GM10266 (cell line): Measurements from ENCODE around the gene WDR44.

ENCODE experiments used
- DNase-seq: peaks from one replicate; pipeline ENCODE4 v3.0.0; 2012; ENCODE audit errors: extremely low spot score
- TF ChIP-seq, protein P1 (sequence below): IDR thresholded peaks from 2 replicates; pipeline ENCODE4 v1.5.1; 2012; ENCODE audit warnings: mild to moderate bottlenecking, low read depth; ENCODE audit not compliant: control insufficient read depth, insufficient read depth; ENCODE audit errors: missing control alignments

The WDR44 gene

DNA sequence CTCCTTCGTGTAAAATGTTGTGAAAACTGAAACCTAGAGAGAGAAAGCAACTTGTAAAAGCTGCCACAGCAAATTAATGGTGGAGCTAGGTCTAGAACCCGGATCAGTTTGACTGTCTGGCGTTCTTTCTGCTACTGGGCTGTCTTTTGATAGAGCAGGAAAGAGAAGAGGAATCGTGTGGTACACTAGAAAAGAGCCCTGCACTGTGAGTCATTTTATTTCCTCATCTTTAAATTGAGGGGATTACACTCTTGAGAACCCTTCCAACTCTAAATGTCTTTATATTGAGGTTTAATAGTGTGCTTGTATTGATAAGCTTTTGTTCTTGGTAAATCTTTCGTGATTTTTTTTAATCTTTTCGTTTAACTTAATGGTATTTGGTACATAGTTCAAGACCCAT is 4.3 kb downstream of the WDR44 start:
- TF ChIP-seq, protein P1, sequence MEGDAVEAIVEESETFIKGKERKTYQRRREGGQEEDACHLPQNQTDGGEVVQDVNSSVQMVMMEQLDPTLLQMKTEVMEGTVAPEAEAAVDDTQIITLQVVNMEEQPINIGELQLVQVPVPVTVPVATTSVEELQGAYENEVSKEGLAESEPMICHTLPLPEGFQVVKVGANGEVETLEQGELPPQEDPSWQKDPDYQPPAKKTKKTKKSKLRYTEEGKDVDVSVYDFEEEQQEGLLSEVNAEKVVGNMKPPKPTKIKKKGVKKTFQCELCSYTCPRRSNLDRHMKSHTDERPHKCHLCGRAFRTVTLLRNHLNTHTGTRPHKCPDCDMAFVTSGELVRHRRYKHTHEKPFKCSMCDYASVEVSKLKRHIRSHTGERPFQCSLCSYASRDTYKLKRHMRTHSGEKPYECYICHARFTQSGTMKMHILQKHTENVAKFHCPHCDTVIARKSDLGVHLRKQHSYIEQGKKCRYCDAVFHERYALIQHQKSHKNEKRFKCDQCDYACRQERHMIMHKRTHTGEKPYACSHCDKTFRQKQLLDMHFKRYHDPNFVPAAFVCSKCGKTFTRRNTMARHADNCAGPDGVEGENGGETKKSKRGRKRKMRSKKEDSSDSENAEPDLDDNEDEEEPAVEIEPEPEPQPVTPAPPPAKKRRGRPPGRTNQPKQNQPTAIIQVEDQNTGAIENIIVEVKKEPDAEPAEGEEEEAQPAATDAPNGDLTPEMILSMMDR, result no peak
- no peak for DNase-seq

DNA sequence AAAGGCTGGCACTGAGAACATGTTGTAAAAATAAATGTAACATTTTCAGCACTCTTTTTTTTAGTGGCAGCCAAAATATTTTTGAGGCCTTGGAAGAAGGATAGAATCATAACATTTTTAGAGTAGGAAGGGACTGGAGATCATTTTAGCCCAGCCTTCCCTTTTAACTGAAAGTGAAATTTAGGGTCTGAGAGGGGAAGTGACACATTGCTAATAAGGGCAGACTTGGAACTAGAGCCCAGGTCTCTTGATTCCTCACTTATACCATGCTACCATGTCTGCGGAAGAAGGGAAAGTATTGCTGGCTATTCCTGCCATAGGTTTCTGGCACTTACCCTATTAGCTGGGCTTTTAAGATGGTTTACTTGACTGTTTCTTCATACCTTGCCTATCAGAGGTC is 4.8 kb downstream of the WDR44 start:
- TF ChIP-seq, protein P1, result no peak
- DNase-seq, result no peak

DNA sequence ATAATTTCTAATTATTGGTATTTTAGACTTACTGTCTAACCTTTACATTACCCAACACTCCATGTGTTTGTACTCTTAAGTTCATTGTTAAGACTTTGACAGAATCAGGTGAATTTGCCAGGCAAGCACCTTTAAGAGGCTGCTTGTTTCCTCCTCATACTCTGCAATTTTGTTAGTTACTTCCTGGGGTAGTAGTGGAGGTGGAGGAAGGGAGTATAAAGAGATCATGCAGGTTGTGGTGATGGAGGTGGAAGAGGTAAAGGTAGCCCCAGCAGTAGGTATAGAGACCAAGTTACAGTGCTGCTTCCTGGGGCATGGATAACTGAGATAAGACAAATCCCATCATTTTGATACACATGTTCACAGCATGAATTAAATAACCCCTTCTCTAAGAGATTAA is 6.7 kb downstream of the WDR44 start:
- TF ChIP-seq, protein P1, result no peak
- DNase-seq, result no peak

DNA sequence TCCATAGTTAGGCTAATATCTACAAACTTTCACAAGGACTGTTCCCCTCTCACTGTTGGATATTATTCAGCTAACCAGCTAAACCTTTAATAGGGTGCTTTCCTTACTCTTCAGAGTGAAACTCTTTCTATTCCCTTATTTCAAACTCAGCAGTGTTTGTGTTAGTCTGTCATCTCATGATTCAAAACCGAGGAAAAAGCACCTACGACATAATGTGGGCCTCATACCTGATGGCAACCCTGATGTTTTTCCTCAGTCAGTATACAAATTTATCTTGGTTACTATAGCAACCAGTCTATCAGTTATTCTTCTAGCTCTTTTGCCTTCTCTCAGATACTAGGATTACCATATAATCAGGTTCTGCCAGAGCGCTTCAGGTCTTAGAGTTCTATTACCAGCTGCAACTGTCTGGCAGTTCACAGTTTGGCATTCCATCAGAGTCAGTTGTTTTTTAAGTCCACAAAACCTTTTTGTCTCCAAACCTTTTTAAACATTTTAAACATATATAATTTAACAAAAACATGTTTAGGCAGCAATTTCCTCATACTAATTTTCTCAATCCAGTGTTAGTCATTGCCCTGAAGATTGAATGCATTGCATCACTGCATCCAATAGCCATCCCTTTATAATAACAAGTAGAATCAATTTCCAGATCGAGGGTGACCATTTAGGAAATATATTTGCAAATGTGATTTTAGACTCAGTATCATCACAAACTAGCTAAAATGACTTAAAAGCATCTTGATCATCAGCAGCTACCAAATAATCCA is 7.4 kb downstream of the WDR44 start:
- TF ChIP-seq, protein P1, result no peak
- DNase-seq, result no peak

DNA sequence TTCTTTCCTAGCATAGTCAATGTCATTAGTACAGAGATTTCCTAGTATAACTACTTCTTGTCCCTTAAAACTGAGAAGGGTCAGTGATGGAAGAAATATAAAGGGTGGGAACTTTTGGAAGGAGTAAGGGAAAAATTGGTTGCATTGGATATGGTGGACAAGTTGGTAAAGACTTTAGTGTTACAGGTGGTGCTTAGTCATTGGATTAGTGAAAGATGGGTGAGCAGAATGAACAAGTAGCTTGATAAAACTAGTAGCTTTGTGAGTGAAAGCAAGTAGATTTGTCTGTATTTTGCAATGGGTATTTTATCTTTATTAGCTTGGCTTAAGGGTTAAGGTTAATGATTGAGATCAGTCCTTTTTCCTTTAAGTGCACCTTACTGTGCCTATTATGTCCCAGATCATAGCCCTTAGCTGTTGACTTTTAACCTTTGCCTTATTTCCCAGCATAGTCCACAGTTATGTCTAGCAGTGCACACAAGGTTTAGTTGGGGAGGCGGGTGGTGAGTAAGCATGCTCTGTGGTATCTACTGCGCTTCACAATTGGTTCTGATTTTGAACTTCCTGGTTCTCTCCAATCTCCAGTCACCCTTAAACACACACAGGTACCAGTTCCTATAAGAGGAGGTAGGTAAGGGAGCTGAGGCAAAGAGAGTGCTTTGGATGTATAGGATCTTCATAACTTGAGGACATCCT is 9.5 kb downstream of the WDR44 start:
- TF ChIP-seq, protein P1, result no peak
- no peak for DNase-seq

DNA sequence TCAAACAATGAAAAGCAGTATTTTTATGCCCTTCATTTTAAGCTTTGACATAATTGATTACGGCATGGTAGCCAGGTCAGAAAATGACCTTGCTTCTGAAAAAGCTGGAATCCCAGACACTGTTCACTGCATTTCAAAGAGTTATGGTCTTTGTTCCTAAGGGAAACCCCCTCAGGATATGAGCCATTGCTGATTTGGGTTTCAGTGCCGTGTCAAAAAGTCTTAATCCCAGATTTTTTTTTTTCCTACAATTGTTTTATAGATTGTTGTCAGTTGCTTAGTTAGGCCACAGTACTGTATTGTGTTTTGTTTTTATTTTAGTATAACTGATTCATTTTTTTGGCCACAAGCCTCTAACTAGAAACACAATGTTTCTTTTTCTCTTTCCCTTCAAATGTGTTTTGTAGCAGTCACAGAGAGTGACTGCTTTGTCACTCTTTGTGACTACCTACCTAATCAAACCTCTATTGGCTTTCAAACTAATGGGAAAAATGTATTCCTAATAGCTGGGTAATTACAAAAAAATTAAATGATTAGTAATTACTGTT is 10.3 kb downstream of the WDR44 start:
- DNase-seq, result no peak
- TF ChIP-seq, protein P1, result no peak
